K562 (cell line): ENCODE results near the gene LRMDA. TPM values are rescaled to one million over a fixed set of nuclear protein-coding genes. Genes with fewer than 3 reads are reported as not detected.

ENCODE experiments used
- ATAC-seq: fragments of 200-7000 bp; cut with Tn5 transposase; 3 replicates; pipeline ENCODE4 v1.9.1; 2020; ENCODE audit warnings: moderate library complexity
- BruUV-seq: library from RNA; stranded (reverse); fragments of 400-500 nt; replicated peaks from 2 replicates; lab custom pipeline; 2021; lab: Mats Ljungman, UMichigan
- CTCF ChIA-PET: fragments of 300-600 bp; formaldehyde crosslinking; extraction: SDS; loops from one replicate; lab custom pipeline; 2021; ENCODE audit warnings: low intra/inter-chr PET ratio; lab: Yijun Ruan, JAX
- POLR2A ChIA-PET: fragments of 300-600, 350-650 bp; sonication (Branson Sonifier 250); formaldehyde crosslinking; extraction: SDS; loops from one replicate; lab custom pipeline; 2021; ENCODE audit warnings: antibody characterized with exemption, inconsistent platforms; lab: Yijun Ruan, JAX
- DNase-seq, 4 experiments: peaks; one replicate each; pipeline versions ENCODE4 v3.0.0 to v3.0.0-alpha.2; 2011 to 2018; ENCODE audit warnings: low spot score in 3 of 4, mixed read lengths in 3 of 4; ENCODE audit errors: extremely low read depth in 1 of 4
- FAIRE-seq: peaks from 2 replicates; lab custom pipeline; 2011; peaks lifted over from hg19 to GRCh38; lab: Jason Lieb, UNC
- H2AFZ ChIP-seq: 2 replicates; pipeline ENCODE4 v1.6.0; 2011; ENCODE audit warnings: low read depth, low read length, control low read depth, inconsistent platforms
- H3K27ac ChIP-seq: fragments of 200-600 bp; 3 replicates; pipeline ENCODE4 v1.8.0; 2011; ENCODE audit warnings: low read depth, mild to moderate bottlenecking, control low read depth, inconsistent platforms, low read length, moderate library complexity, mixed read lengths; ENCODE audit errors: extremely low read depth
- H3K27me3 ChIP-seq, 2 experiments: fragments of 300-600 bp in 1 of 2; 2 replicates in 1 of 2; 3 replicates in 1 of 2; pipeline versions ENCODE4 v1.6.0 to v1.8.0; 2011; ENCODE audit warnings: inconsistent platforms in 2 of 2, low read length in 2 of 2, mild to moderate bottlenecking in 1 of 2, mixed read lengths in 1 of 2, moderate library complexity in 1 of 2; ENCODE audit not compliant: control insufficient read depth in 2 of 2, insufficient read depth in 2 of 2
- H3K36me3 ChIP-seq: fragments of 300-600 bp; 3 replicates; pipeline ENCODE4 v1.8.0; 2011; ENCODE audit warnings: mild to moderate bottlenecking, low read length, inconsistent platforms; ENCODE audit not compliant: control insufficient read depth, insufficient read depth
- H3K4me1 ChIP-seq, 2 experiments: fragments of 200-600 bp in 1 of 2; replicated peaks in 1 of 2; 2 replicates in 1 of 2; 3 replicates in 1 of 2; pipeline versions ENCODE4 v1.5.1 to v1.8.0; 2011; ENCODE audit warnings: inconsistent platforms in 2 of 2, low read length in 2 of 2, mild to moderate bottlenecking in 1 of 2, mixed read lengths in 1 of 2, moderate library complexity in 1 of 2; ENCODE audit not compliant: control insufficient read depth in 2 of 2, insufficient read depth in 2 of 2
- H3K4me2 ChIP-seq: 2 replicates; pipeline ENCODE4 v1.6.1; 2011; ENCODE audit warnings: low read length, control low read depth, inconsistent platforms, mixed read lengths; ENCODE audit not compliant: insufficient read depth
- H3K4me3 ChIP-seq: fragments of 200-600 bp; sonication (generic), shearing (Covaris generic); 2 replicates; pipeline ENCODE4 v1.5.1; 2016; ENCODE audit warnings: control low read depth, inconsistent platforms
- H3K79me2 ChIP-seq: fragments of 200-600 bp; 3 replicates; pipeline ENCODE4 v1.8.0; 2011; ENCODE audit warnings: low read length, inconsistent platforms; ENCODE audit not compliant: control insufficient read depth, insufficient read depth
- H3K9ac ChIP-seq, 2 experiments: 2 replicates each; pipeline versions ENCODE4 v1.6.0 to v1.6.1; 2011; ENCODE audit warnings: low read depth in 2 of 2, low read length in 2 of 2, control low read depth in 1 of 2, inconsistent platforms in 1 of 2, mild to moderate bottlenecking in 1 of 2, mixed read lengths in 1 of 2; ENCODE audit not compliant: insufficient read depth in 1 of 2
- H3K9me1 ChIP-seq: one replicate; pipeline ENCODE4 v1.6.0; 2011; ENCODE audit warnings: inconsistent platforms, mild to moderate bottlenecking, low read length, moderate library complexity; ENCODE audit not compliant: control insufficient read depth, insufficient read depth
- H3K9me3 ChIP-seq: replicated peaks from 2 replicates; pipeline ENCODE4 v1.5.1; 2011; ENCODE audit warnings: low read depth, low read length, inconsistent platforms; ENCODE audit not compliant: control insufficient read depth, insufficient read depth
- H4K20me1 ChIP-seq: replicated peaks from 2 replicates; pipeline ENCODE4 v1.6.1; 2011; ENCODE audit warnings: low read length, inconsistent platforms, mixed read lengths; ENCODE audit not compliant: control insufficient read depth, insufficient read depth
- ETS2 ChIP-seq: IDR thresholded peaks from 2 replicates; pipeline ENCODE4 v1.6.1; 2016; ENCODE audit warnings: borderline replicate concordance, missing genetic modification characterization, mild to moderate bottlenecking, moderate library complexity, missing compliant biosample characterization; ENCODE audit not compliant: poor library complexity, severe bottlenecking
- JUNB ChIP-seq: fragments of 450-650 bp; formaldehyde crosslinking; conservative IDR thresholded peaks from 2 replicates; pipeline ENCODE4 v1.4.0; 2020; ENCODE audit warnings: mild to moderate bottlenecking
- MCM2 ChIP-seq: fragments of 450-650 bp; IDR thresholded peaks from 2 replicates; pipeline ENCODE4 v1.6.1; 2017; ENCODE audit warnings: low read depth, mild to moderate bottlenecking
- POLR2A ChIP-seq: fragments of 450-650 bp; conservative IDR thresholded peaks from 2 replicates; pipeline ENCODE4 v1.6.1; 2016
- PYGO2 ChIP-seq: fragments of 450-650 bp; IDR thresholded peaks from 2 replicates; pipeline ENCODE4 v1.6.1; 2016; ENCODE audit warnings: mild to moderate bottlenecking, missing genetic modification characterization, moderate library complexity, missing compliant biosample characterization
- TRIM24 ChIP-seq, 2 experiments: fragments of 450-650 bp; IDR thresholded peaks; 2 replicates each; pipeline ENCODE4 v1.6.1; 2016
- ZC3H11A ChIP-seq: IDR thresholded peaks from 2 replicates; pipeline ENCODE4 v1.6.1; 2012; ENCODE audit warnings: low read depth, low read length, improper control_type of control experiment
- ZNF23 ChIP-seq: fragments of 250-450 bp; sonication (Bioruptor Pico); IDR thresholded peaks from 2 replicates; pipeline ENCODE4 v1.4.0; 2020; ENCODE audit warnings: mild to moderate bottlenecking
- ZNF561 ChIP-seq: fragments of 450-650 bp; formaldehyde crosslinking; conservative IDR thresholded peaks from 2 replicates; pipeline ENCODE4 v1.4.0; 2020; ENCODE audit warnings: mild to moderate bottlenecking, moderate library complexity
- ZNF584 ChIP-seq: fragments of 200-800 bp; sonication (Bioruptor generic); IDR thresholded peaks from 2 replicates; pipeline ENCODE4 v1.6.1; 2016; ENCODE audit warnings: low read depth, mild to moderate bottlenecking, missing genetic modification characterization, missing compliant biosample characterization
- WGBS: fragments of 100-300 bp; shearing (Covaris generic); methylation state at CpG from one replicate; pipeline ENCODE4 v1.1.6; 2016; ENCODE audit warnings: low coverage, mixed read lengths; ENCODE audit not compliant: insufficient coverage; ENCODE audit errors: missing lambda C conversion rate; 5-methylcytosine and 5-hydroxymethylcytosine counted together
- in situ Hi-C: fragments of 300-500 bp; cut with MboI; formaldehyde crosslinking; loops from 4 replicates; pipeline ENCODE4 v1.15.0; 2018; ENCODE audit warnings: inconsistent platforms, mixed read lengths
- intact Hi-C: fragments of 100-400 bp; cut with micrococcal nuclease; formaldehyde crosslinking; loops from 2 replicates; pipeline ENCODE4 v1.14.2; 2022
- polyA plus RNA-seq, 8 experiments: library from polyadenylated mRNA; depleted of rRNA in 4 of 8; stranded (reverse) in 5 of 8; unstranded in 3 of 8; fragments of >200 nt; fragmentation: Nextera tagmentation in 2 of 8; fragmentation: Illumina TruSeq in 1 of 8; extraction: Ambion mirVana in 2 of 8; extraction: Trizol in 1 of 8; gene quantifications; 2 replicates each; pipeline versions ENCODE4 v1.2.1 to v1.2.3, GENCODE V29; 2011 to 2014; ENCODE audit warnings: inconsistent platforms in 1 of 8, missing spikeins in 1 of 8
- total RNA-seq, 7 experiments: library from RNA; depleted of rRNA in 6 of 7; stranded (reverse); fragments of >200 nt in 6 of 7; fragmentation: Illumina TruSeq in 2 of 7; extraction: Trizol in 2 of 7; gene quantifications; 2 replicates each; pipeline versions ENCODE4 v1.2.1 to v1.2.3, GENCODE V29; 2011 to 2021; ENCODE audit warnings: low replicate concordance in 1 of 7
- TF ChIP-seq, protein P1 (sequence below), 3 experiments: fragments of 200-800 bp in 1 of 3; fragments of 250-450 bp in 1 of 3; fragments of 450-650 bp in 1 of 3; sonication (Bioruptor Pico) in 1 of 3; sonication (Bioruptor generic) in 1 of 3; formaldehyde crosslinking in 1 of 3; IDR thresholded peaks; 2 replicates each; pipeline versions ENCODE4 v1.6.1 to v1.8.0; 2016 to 2022; ENCODE audit warnings: mild to moderate bottlenecking in 2 of 3, missing genetic modification characterization in 2 of 3, missing compliant biosample characterization in 1 of 3, moderate library complexity in 1 of 3
- TF ChIP-seq, protein P2 (sequence below): fragments of 200-800 bp; sonication (Bioruptor generic); IDR thresholded peaks from 2 replicates; pipeline ENCODE4 v1.6.1; 2016; ENCODE audit warnings: missing genetic modification characterization, missing compliant biosample characterization

LRMDA gene
- total and polyA plus RNA-seq, 9 of the 15 experiments (the other 6 are each of a cell fraction or from before 2014, with no cell fraction given): 0.25 TPM; not detected in 8

GRCh38 chr10:75737580-75737949, 306.1 kb downstream of the LRMDA start (continued):
- TF ChIP-seq ZC3H11A: no peak

DNA sequence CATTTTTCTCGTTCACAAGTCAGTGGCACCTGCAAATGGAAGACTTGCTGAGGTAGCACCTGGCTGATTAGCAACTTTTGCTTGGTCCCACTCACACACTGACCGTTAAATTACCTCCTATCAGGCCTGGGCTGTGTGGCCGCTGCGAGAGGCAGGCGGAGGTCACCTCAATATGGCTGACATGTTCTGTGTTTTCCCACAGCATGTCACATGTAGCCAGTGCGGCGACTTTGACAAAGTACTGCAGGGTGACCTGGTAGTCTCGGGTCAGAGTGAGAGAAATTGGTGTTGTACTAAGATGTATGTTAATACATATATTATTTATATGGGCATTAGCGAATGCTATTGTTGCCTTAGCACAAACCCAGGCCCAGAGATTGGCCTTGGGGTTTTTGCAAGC, 307.5 kb downstream of the LRMDA start:
- Histone ChIP-seq H3K27me3 (peaks cover 8 to 23% of the 10 kb centered on the region in 2 experiments; a peak in 4 of 5 replicates), H4K20me1 (no peaks in the 10 kb centered on the region), H3K9me1 (no peaks in the 10 kb centered on the region), H3K27ac (no peak overlapping the region), H3K4me3 (no peak overlapping the region), H3K9me3 (no peaks in the 10 kb centered on the region), H3K36me3 (no peaks in the 10 kb centered on the region), H3K9ac (no peak overlapping the region), H3K4me2 (no peak overlapping the region), H3K79me2 (no peaks in the 10 kb centered on the region), H3K4me1 (no peaks in the 10 kb centered on the region), H2AFZ (no peak overlapping the region)
- ATAC-seq (no peak), DNase-seq (no peak), FAIRE-seq (no peak)
- intact Hi-C loops (no loop called here), in situ Hi-C loops (no loop called here)
- CTCF ChIA-PET: no interaction called here
- WGBS: under 1% methylated on average over 9 of the region's 9 CpGs
- POLR2A ChIA-PET: no interaction called here
- BruUV-seq: no TSS peak
- TF ChIP-seq ZNF561 (CRISPR knock-in tag): no peak
- TF ChIP-seq ETS2: no peak
- no peak for TF ChIP-seq JUNB (CRISPR knock-in tag)
- TF ChIP-seq, protein P1, sequence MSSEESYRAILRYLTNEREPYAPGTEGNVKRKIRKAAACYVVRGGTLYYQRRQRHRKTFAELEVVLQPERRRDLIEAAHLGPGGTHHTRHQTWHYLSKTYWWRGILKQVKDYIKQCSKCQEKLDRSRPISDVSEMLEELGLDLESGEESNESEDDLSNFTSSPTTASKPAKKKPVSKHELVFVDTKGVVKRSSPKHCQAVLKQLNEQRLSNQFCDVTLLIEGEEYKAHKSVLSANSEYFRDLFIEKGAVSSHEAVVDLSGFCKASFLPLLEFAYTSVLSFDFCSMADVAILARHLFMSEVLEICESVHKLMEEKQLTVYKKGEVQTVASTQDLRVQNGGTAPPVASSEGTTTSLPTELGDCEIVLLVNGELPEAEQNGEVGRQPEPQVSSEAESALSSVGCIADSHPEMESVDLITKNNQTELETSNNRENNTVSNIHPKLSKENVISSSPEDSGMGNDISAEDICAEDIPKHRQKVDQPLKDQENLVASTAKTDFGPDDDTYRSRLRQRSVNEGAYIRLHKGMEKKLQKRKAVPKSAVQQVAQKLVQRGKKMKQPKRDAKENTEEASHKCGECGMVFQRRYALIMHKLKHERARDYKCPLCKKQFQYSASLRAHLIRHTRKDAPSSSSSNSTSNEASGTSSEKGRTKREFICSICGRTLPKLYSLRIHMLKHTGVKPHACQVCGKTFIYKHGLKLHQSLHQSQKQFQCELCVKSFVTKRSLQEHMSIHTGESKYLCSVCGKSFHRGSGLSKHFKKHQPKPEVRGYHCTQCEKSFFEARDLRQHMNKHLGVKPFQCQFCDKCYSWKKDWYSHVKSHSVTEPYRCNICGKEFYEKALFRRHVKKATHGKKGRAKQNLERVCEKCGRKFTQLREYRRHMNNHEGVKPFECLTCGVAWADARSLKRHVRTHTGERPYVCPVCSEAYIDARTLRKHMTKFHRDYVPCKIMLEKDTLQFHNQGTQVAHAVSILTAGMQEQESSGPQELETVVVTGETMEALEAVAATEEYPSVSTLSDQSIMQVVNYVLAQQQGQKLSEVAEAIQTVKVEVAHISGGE (CRISPR knock-in tag; IDR thresholded peaks at IDR 0.05): no peak
- TF ChIP-seq, protein P2, sequence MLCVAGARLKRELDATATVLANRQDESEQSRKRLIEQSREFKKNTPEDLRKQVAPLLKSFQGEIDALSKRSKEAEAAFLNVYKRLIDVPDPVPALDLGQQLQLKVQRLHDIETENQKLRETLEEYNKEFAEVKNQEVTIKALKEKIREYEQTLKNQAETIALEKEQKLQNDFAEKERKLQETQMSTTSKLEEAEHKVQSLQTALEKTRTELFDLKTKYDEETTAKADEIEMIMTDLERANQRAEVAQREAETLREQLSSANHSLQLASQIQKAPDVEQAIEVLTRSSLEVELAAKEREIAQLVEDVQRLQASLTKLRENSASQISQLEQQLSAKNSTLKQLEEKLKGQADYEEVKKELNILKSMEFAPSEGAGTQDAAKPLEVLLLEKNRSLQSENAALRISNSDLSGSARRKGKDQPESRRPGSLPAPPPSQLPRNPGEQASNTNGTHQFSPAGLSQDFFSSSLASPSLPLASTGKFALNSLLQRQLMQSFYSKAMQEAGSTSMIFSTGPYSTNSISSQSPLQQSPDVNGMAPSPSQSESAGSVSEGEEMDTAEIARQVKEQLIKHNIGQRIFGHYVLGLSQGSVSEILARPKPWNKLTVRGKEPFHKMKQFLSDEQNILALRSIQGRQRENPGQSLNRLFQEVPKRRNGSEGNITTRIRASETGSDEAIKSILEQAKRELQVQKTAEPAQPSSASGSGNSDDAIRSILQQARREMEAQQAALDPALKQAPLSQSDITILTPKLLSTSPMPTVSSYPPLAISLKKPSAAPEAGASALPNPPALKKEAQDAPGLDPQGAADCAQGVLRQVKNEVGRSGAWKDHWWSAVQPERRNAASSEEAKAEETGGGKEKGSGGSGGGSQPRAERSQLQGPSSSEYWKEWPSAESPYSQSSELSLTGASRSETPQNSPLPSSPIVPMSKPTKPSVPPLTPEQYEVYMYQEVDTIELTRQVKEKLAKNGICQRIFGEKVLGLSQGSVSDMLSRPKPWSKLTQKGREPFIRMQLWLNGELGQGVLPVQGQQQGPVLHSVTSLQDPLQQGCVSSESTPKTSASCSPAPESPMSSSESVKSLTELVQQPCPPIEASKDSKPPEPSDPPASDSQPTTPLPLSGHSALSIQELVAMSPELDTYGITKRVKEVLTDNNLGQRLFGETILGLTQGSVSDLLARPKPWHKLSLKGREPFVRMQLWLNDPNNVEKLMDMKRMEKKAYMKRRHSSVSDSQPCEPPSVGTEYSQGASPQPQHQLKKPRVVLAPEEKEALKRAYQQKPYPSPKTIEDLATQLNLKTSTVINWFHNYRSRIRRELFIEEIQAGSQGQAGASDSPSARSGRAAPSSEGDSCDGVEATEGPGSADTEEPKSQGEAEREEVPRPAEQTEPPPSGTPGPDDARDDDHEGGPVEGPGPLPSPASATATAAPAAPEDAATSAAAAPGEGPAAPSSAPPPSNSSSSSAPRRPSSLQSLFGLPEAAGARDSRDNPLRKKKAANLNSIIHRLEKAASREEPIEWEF (CRISPR knock-in tag): no peak
- no peak for TF ChIP-seq TRIM24 (IDR thresholded peaks at IDR 0.05)
- no peak for TF ChIP-seq PYGO2 (tag)
- no peak for TF ChIP-seq POLR2A
- TF ChIP-seq ZNF584 (CRISPR knock-in tag): no peak
- no peak for TF ChIP-seq MCM2
- TF ChIP-seq ZNF23 (CRISPR knock-in tag): no peak
